Spleen (tissue), 7 donors: ENCODE data around the gene ZCCHC10.

Experiments used
- POLR2A ChIP-seq, 3 donors: fragments of 450-650 bp; IDR thresholded peaks; one replicate each; pipeline ENCODE4 v1.5.1; 2017; ENCODE audit warnings: antibody characterized with exemption in 3 of 3, mild to moderate bottlenecking in 1 of 3
- POLR2AphosphoS5 ChIP-seq, 3 donors: sonication (generic); formaldehyde crosslinking; IDR thresholded peaks; one replicate each; pipeline ENCODE4 v1.5.1; 2017; ENCODE audit warnings: antibody characterized with exemption in 3 of 3
- TF ChIP-seq, protein P1 (sequence below), 11 experiments: fragments of 200-600 bp in 7 of 11; fragments of 450-650 bp in 4 of 11; sonication (generic) in 4 of 11; IDR thresholded peaks in 8 of 11; conservative IDR thresholded peaks in 3 of 11; 1 replicate in 7 of 11; 2 replicates in 4 of 11; pipeline versions ENCODE4 v1.4.0 to v1.8.0; 2016 to 2021; ENCODE audit warnings: antibody characterized with exemption in 11 of 11, inconsistent platforms in 4 of 11, mild to moderate bottlenecking in 1 of 11
- donor health status: DM: no; HTN: no; CAD: no; lungs with moderate emphysema.
- donor health status: DM: no; HTN: no; CAD: no.
- donor health status: DM: no; HTN: no; CAD: no.

DNA sequence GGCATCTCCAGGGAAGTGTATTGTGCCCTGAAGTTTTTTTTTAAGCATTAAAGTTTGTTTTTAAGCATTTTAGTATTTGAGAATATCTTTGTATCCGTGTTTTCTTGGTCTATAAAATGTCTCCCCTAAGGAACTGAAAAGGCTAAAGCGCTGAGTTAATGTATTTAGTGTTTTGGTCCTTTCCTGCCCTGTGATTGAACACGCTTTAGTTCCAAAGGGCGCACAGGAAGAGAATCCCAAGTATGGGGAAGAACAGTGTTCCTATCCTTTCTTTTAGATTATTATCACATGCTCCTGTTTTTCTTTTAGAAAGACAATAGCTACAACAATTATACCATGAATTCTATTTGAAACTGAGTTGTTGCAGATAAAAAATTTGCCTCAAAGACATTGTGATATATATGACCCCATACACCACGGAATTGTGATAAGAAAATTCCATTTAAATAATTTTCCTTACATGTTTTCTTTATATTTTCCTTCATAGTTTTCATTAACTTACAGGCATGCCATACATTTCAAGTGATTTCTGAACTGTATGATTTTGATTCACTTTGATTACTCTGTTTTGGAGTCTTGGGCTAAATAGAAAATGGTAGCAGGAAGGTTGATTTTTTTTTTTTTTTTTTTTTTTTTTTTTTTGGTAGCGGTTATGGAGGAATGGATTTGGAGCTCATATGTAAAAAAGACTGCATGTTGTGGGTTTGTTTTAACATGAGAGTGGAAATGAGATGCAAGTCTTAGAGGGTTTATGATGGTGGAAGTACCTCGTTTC lies 28.5 kb upstream of the ZCCHC10 start:
- TF ChIP-seq, protein P1, sequence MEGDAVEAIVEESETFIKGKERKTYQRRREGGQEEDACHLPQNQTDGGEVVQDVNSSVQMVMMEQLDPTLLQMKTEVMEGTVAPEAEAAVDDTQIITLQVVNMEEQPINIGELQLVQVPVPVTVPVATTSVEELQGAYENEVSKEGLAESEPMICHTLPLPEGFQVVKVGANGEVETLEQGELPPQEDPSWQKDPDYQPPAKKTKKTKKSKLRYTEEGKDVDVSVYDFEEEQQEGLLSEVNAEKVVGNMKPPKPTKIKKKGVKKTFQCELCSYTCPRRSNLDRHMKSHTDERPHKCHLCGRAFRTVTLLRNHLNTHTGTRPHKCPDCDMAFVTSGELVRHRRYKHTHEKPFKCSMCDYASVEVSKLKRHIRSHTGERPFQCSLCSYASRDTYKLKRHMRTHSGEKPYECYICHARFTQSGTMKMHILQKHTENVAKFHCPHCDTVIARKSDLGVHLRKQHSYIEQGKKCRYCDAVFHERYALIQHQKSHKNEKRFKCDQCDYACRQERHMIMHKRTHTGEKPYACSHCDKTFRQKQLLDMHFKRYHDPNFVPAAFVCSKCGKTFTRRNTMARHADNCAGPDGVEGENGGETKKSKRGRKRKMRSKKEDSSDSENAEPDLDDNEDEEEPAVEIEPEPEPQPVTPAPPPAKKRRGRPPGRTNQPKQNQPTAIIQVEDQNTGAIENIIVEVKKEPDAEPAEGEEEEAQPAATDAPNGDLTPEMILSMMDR (IDR thresholded peaks at IDR 0.05 in 8 of 11, conservative IDR thresholded peaks at IDR 0.05 in 3 of 11), result no peak
- TF ChIP-seq POLR2A (IDR thresholded peaks at IDR 0.05) (no peak), POLR2AphosphoS5 (IDR thresholded peaks at IDR 0.05) (no peak)
